Measurements from ENCODE around the gene OR51B2. TPM values are rescaled to one million over a fixed set of nuclear protein-coding genes. Genes with fewer than 3 reads are reported as not detected.

Gene OR51B2
- total RNA-seq, 2 experiments from 2014 or later, result not detected

Other genes starting within 250 kb of the OR51B2 start
- gene OR52A5, start 185.9 kb downstream of the OR51B2 start, total RNA-seq, result not detected
- not detected for gene OR52A1, start 169.5 kb downstream of the OR51B2 start, total RNA-seq
- not detected for gene OR51V1, start 123.6 kb downstream of the OR51B2 start, total RNA-seq
- not detected for gene HBB, start 97.2 kb downstream of the OR51B2 start, total RNA-seq
- not detected for gene HBD, start 89.8 kb downstream of the OR51B2 start, total RNA-seq
- not detected for gene HBG1, start 74.4 kb downstream of the OR51B2 start, total RNA-seq
- not detected for gene HBG2, start 69.5 kb downstream of the OR51B2 start, total RNA-seq
- gene HBE1, start 54.4 kb downstream of the OR51B2 start, total RNA-seq, result not detected
- not detected for gene OR51B4, start 22.4 kb downstream of the OR51B2 start, total RNA-seq
- not detected for gene OR51B5, start 19.2 kb upstream of the OR51B2 start, total RNA-seq
- gene OR51B6, start 27.2 kb upstream of the OR51B2 start, total RNA-seq, result not detected
- gene OR51M1, start 59.5 kb upstream of the OR51B2 start, total RNA-seq, result not detected
- not detected for gene OR51Q1, start 97.8 kb upstream of the OR51B2 start, total RNA-seq
- not detected for gene OR51I1, start 117.2 kb upstream of the OR51B2 start, total RNA-seq
- gene OR51I2, start 125.0 kb upstream of the OR51B2 start, total RNA-seq, result not detected
- not detected for gene OR52D1, start 164.4 kb upstream of the OR51B2 start, total RNA-seq
- not detected for gene UBQLN3, start 185.7 kb upstream of the OR51B2 start, total RNA-seq
- gene UBQLNL, start 192.4 kb upstream of the OR51B2 start, total RNA-seq, result under 1 TPM; 0.25 to 0.45 TPM
- gene OR52H1, start 224.2 kb upstream of the OR51B2 start, total RNA-seq, result under 1 TPM in 1 of 2 experiments, not detected in 1; 0.37 TPM

Data from activated CD4-positive, alpha-beta T cell treated with anti-CD3 and anti-CD28 coated beads, Interleukin-2, amount 10 ng/mL, durations not matched to agents 7 days and 5 days (primary cell).